ENCODE results near the gene HORMAD2. TPM values are rescaled to one million over a fixed set of nuclear protein-coding genes. Genes with fewer than 3 reads are reported as not detected.
A peak's percentile ranks its signal among the peaks of the same experiment; 100 is the strongest.
"Not testable (repeated sequence)": the region's sequence is repeated elsewhere in the genome, so short reads cannot be mapped to it uniquely, and the experiment has no call there.

Gene HORMAD2
- total RNA-seq, 5 donors from 2014 or later (not counting 1 experiment from before 2014, with no cell fraction given): not detected

- H3K36me3 ChIP-seq (ENCODE audit: control insufficient read depth in 2 of 2, extremely low read depth in 1 of 2, insufficient read depth in 1 of 2, low read length in 1 of 2): no peaks in the 10 kb centered on the region
These were observed 2.9 kb upstream of the HORMAD2 start for GRCh38 chr22:30077279-30077880.

DNA sequence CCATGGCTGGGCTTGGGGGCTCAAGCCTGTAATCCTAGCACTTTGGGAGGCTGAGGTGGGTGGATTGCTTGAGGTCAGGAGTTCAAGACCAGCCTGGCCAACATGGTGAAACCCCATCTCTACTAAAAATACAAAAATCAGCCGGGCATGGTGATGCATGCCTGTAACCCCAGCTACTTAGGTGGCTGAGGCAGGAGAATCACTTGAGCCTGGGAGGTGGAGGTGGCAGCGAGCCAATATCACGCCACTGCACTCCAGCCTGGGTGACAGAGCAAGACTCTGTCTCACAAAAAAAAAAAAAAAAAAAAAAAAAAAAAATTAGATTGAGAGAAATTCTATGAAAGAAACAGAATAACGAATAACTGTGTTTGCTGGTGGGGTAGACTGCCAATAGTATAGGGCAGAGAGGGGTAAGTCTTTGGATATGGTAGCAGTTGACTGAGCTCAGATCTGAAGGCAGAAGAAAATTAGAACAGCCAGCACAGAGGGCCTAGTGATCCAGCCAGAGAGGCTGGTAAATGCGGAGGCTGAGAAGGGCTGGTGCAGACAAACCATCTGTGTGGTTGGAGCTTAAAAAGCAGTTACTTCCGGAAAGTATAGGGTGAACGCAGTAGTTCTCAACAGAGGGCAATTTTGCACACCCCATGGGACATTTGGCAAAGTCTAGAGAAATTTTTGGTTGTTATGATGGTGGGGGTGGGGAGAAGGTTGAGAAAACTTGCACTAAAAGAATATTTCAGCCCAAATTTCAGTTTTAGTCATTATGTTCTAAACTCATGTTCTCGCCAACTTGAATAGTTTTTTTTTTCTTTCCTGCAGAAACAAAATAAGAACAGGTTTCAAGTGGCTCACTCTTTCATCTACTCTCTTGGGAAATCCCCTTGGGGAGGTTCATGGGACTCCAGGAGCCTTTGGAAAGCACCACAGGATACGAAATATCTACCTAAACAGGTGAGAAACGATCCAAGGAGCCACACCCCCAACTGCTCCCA lies 1.6 kb upstream of the HORMAD2 start:
- WGBS (ENCODE audit: insufficient coverage): 31% methylated on average over 4 of the region's 10 CpGs
- no peaks in the 10 kb centered on the region for H3K27me3 ChIP-seq (replicated peaks in 1 of 2; ENCODE audit: control insufficient read depth in 2 of 2, extremely low read depth in 1 of 2, insufficient read depth in 2 of 2, low read length in 1 of 2)
- H3K9me3 Mint-ChIP-seq: peaks cover 0 to under 1% (median 0%) of the 10 kb centered on the region in 3 donors
- H3K4me3 ChIP-seq (ENCODE audit: control insufficient read depth in 1 of 2, extremely low read depth in 1 of 2, low read length in 1 of 2): no peak overlapping the region
- peak overlapping the region; percentile 92 to 95 for H3K27ac Mint-ChIP-seq
- peaks cover 0 to 24% of the 10 kb centered on the region in 2 experiments for H3K4me1 ChIP-seq (ENCODE audit: control insufficient read depth in 1 of 2, extremely low read depth in 1 of 2, insufficient read depth in 2 of 2, low read length in 2 of 2)
- ATAC-seq (replicated peaks in 1 of 4) (peak; percentile 40 to 86 (median 70)), DNase-seq (peak in 11 of 35 experiments; percentile 5 to 50 (median 8))
- peaks cover 0 to 9% of the 10 kb centered on the region in 2 donors for H3K27me3 Mint-ChIP-seq
- peak overlapping the region; percentile 31 for H3K27ac ChIP-seq (ENCODE audit: low read length)
- no peaks in the 10 kb centered on the region for H3K36me3 ChIP-seq (ENCODE audit: control insufficient read depth in 2 of 2, extremely low read depth in 1 of 2, insufficient read depth in 1 of 2, low read length in 1 of 2)
- no peaks in the 10 kb centered on the region for H3K9me3 ChIP-seq
- H3K4me1 Mint-ChIP-seq: peaks cover 10 to 15% (median 15%) of the 10 kb centered on the region in 3 donors
- H3K4me3 Mint-ChIP-seq: peak overlapping the region; percentile 46 to 58 (median 49)
- CTCF ChIA-PET: interaction anchor here in 1 of 2 donors (0.7 to 1.4 kb wide), 3 partner anchors 10 to 1869 kb away, joined by 3 to 5 read pairs (median 4); no protein-coding TSS in a partner anchor
- POLR2A ChIA-PET: interaction anchor here in 1 of 2 donors (0.5 to 0.7 kb wide), 3 partner anchors 23 to 306 kb away, joined by 3 read pairs; no protein-coding TSS in a partner anchor
- H3K36me3 Mint-ChIP-seq: no peaks in the 10 kb centered on the region

More at GRCh38 chr22:30077279-30077880, 2.9 kb upstream of the HORMAD2 start:
- no peaks in the 10 kb centered on the region for H3K36me3 Mint-ChIP-seq
- peaks cover 0 to 9% of the 10 kb centered on the region in 2 donors for H3K27me3 Mint-ChIP-seq
- POLR2A ChIA-PET: no interaction called here
- no peaks in the 10 kb centered on the region for H3K27me3 ChIP-seq (replicated peaks in 1 of 2; ENCODE audit: control insufficient read depth in 2 of 2, extremely low read depth in 1 of 2, insufficient read depth in 2 of 2, low read length in 1 of 2)
- CTCF ChIA-PET: interaction anchor here in 1 of 2 donors (0.8 kb wide), 1 partner anchor 75 kb away, joined by 3 read pairs; no protein-coding TSS in a partner anchor
- H3K27ac ChIP-seq (ENCODE audit: low read length): no peak overlapping the region
- DNase-seq: no peak
- no peak overlapping the region for H3K4me3 Mint-ChIP-seq
- no CpG with 5 or more reads among the region's 3 CpGs for WGBS (ENCODE audit: insufficient coverage)
- H3K9me3 Mint-ChIP-seq: no peaks in the 10 kb centered on the region
- peaks cover 10 to 15% (median 15%) of the 10 kb centered on the region in 3 donors for H3K4me1 Mint-ChIP-seq
- peaks cover 0 to 24% of the 10 kb centered on the region in 2 experiments for H3K4me1 ChIP-seq (ENCODE audit: control insufficient read depth in 1 of 2, extremely low read depth in 1 of 2, insufficient read depth in 2 of 2, low read length in 2 of 2)
- peak overlapping the region in 1 of 2 donors; percentile 86 for H3K27ac Mint-ChIP-seq
- no peak for ATAC-seq (replicated peaks in 1 of 4)
- no peaks in the 10 kb centered on the region for H3K9me3 ChIP-seq
- H3K4me3 ChIP-seq (ENCODE audit: control insufficient read depth in 1 of 2, extremely low read depth in 1 of 2, low read length in 1 of 2): no peak overlapping the region

- WGBS (ENCODE audit: insufficient coverage): 90% methylated on average over 2 of the region's 9 CpGs
- Histone ChIP-seq H3K9me3 (no peaks in the 10 kb centered on the region), H3K36me3 (ENCODE audit: control insufficient read depth in 2 of 2, extremely low read depth in 1 of 2, insufficient read depth in 1 of 2, low read length in 1 of 2) (no peaks in the 10 kb centered on the region), H3K27me3 (replicated peaks in 1 of 2; ENCODE audit: control insufficient read depth in 2 of 2, extremely low read depth in 1 of 2, insufficient read depth in 2 of 2, low read length in 1 of 2) (no peaks in the 10 kb centered on the region), H3K4me1 (ENCODE audit: control insufficient read depth in 1 of 2, extremely low read depth in 1 of 2, insufficient read depth in 2 of 2, low read length in 2 of 2) (peaks cover 0 to 24% of the 10 kb centered on the region in 2 experiments), H3K4me3 (ENCODE audit: control insufficient read depth in 1 of 2, extremely low read depth in 1 of 2, low read length in 1 of 2) (no peak overlapping the region), H3K27ac (ENCODE audit: low read length) (no peak overlapping the region)
- ATAC-seq (replicated peaks in 1 of 4): no peak
- Mint-ChIP-seq H3K36me3 (peaks cover 4% of the 10 kb centered on the region), H3K27ac (no peak overlapping the region), H3K9me3 (peaks cover 0 to 7% (median 0%) of the 10 kb centered on the region in 3 donors), H3K27me3 (peaks cover 0 to 9% of the 10 kb centered on the region in 2 donors), H3K4me3 (no peak overlapping the region), H3K4me1 (peaks cover 10 to 16% (median 16%) of the 10 kb centered on the region in 3 donors)
- no peak for DNase-seq
- CTCF ChIA-PET: no interaction called here
- POLR2A ChIA-PET: no interaction called here
These were observed 541 bp downstream of the HORMAD2 start for GRCh38 chr22:30080805-30081204.

GRCh38 chr22:30086496-30086895 lies 6.2 kb downstream of the HORMAD2 start:
- peaks cover 0 to 4% of the 10 kb centered on the region in 2 experiments for H3K4me1 ChIP-seq (ENCODE audit: control insufficient read depth in 1 of 2, extremely low read depth in 1 of 2, insufficient read depth in 2 of 2, low read length in 2 of 2)
- no peak for ATAC-seq (replicated peaks in 1 of 4)
- Mint-ChIP-seq H3K4me3 (no peak overlapping the region), H3K4me1 (peaks cover 7 to 14% (median 9%) of the 10 kb centered on the region in 3 donors), H3K27ac (peak overlapping the region; percentile 22 to 28), H3K9me3 (peaks cover 0 to 7% (median 0%) of the 10 kb centered on the region in 3 donors), H3K27me3 (peaks cover 0 to 1% of the 10 kb centered on the region in 2 donors), H3K36me3 (peaks cover 4% of the 10 kb centered on the region)
- no peak for DNase-seq
- no peak overlapping the region for H3K27ac ChIP-seq (ENCODE audit: low read length)
- H3K27me3 ChIP-seq (replicated peaks in 1 of 2; ENCODE audit: control insufficient read depth in 2 of 2, extremely low read depth in 1 of 2, insufficient read depth in 2 of 2, low read length in 1 of 2): peaks cover 0 to 4% of the 10 kb centered on the region in 2 experiments
- H3K36me3 ChIP-seq (ENCODE audit: control insufficient read depth in 2 of 2, extremely low read depth in 1 of 2, insufficient read depth in 1 of 2, low read length in 1 of 2): no peaks in the 10 kb centered on the region
- H3K4me3 ChIP-seq (ENCODE audit: control insufficient read depth in 1 of 2, extremely low read depth in 1 of 2, low read length in 1 of 2): no peak overlapping the region
- CTCF ChIA-PET: interaction anchor here in 1 of 2 donors (0.6 kb wide), 1 partner anchor 433 kb away, joined by 3 read pairs; no protein-coding TSS in a partner anchor
- POLR2A ChIA-PET: no interaction called here
- no peaks in the 10 kb centered on the region for H3K9me3 ChIP-seq
- WGBS (ENCODE audit: insufficient coverage): no CpG with 5 or more reads among the region's 2 CpGs

- H3K4me3 Mint-ChIP-seq; H3K27me3 ChIP-seq (replicated peaks in 1 of 2; ENCODE audit: control insufficient read depth in 2 of 2, extremely low read depth in 1 of 2, insufficient read depth in 2 of 2, low read length in 1 of 2); H3K4me1 ChIP-seq (ENCODE audit: control insufficient read depth in 1 of 2, extremely low read depth in 1 of 2, insufficient read depth in 2 of 2, low read length in 2 of 2); H3K9me3 ChIP-seq; CTCF ChIA-PET; H3K27me3 Mint-ChIP-seq; POLR2A ChIA-PET; H3K27ac ChIP-seq (ENCODE audit: low read length); H3K9me3 Mint-ChIP-seq; DNase-seq; ATAC-seq (replicated peaks in 1 of 4); H3K36me3 Mint-ChIP-seq; H3K36me3 ChIP-seq (ENCODE audit: control insufficient read depth in 2 of 2, extremely low read depth in 1 of 2, insufficient read depth in 1 of 2, low read length in 1 of 2); H3K4me3 ChIP-seq (ENCODE audit: control insufficient read depth in 1 of 2, extremely low read depth in 1 of 2, low read length in 1 of 2): not testable (repeated sequence)
- Mint-ChIP-seq H3K4me1 (peaks cover 7 to 14% (median 9%) of the 10 kb centered on the region in 3 donors), H3K27ac (peak overlapping the region in 1 of 2 donors; percentile 17)
- WGBS (ENCODE audit: insufficient coverage): 94% methylated on average over 4 of the region's 5 CpGs
These were observed 6.8 kb downstream of the HORMAD2 start for GRCh38 chr22:30087037-30087436.

DNA sequence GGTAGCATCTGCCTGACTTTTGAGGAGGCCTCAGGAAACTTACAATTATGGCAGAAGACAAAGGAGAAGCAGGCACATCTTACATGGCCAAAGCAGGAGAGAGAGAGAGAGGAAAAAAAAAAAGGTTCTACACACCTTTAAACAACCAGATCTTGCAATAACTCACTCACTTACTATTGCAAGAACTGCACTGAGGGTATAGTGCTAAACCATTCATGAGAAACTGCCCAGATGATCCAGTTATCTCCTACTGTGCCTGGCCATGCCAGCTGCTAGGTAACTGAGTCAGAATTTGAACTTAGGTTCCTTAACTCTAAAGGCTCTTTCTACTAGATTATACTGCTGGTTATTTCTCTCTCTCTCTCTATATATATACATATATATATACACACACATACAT lies 7.3 kb downstream of the HORMAD2 start:
- peaks cover 0 to 1% of the 10 kb centered on the region in 2 donors for H3K27me3 Mint-ChIP-seq
- no peak overlapping the region for H3K4me3 Mint-ChIP-seq
- H3K9me3 Mint-ChIP-seq: peaks cover 0 to 7% (median 0%) of the 10 kb centered on the region in 3 donors
- Histone ChIP-seq H3K4me3 (ENCODE audit: control insufficient read depth in 1 of 2, extremely low read depth in 1 of 2, low read length in 1 of 2) (no peak overlapping the region), H3K4me1 (ENCODE audit: control insufficient read depth in 1 of 2, extremely low read depth in 1 of 2, insufficient read depth in 2 of 2, low read length in 2 of 2) (peaks cover 0 to 4% of the 10 kb centered on the region in 2 experiments), H3K36me3 (ENCODE audit: control insufficient read depth in 2 of 2, extremely low read depth in 1 of 2, insufficient read depth in 1 of 2, low read length in 1 of 2) (no peaks in the 10 kb centered on the region), H3K27ac (ENCODE audit: low read length) (no peak overlapping the region), H3K27me3 (replicated peaks in 1 of 2; ENCODE audit: control insufficient read depth in 2 of 2, extremely low read depth in 1 of 2, insufficient read depth in 2 of 2, low read length in 1 of 2) (peaks cover 0 to 4% of the 10 kb centered on the region in 2 experiments), H3K9me3 (no peaks in the 10 kb centered on the region)
- H3K36me3 Mint-ChIP-seq: peaks cover 4% of the 10 kb centered on the region
- ATAC-seq (replicated peaks in 1 of 4): no peak
- H3K4me1 Mint-ChIP-seq: peaks cover 7 to 14% (median 9%) of the 10 kb centered on the region in 3 donors
- peak overlapping the region in 1 of 2 donors; percentile 17 for H3K27ac Mint-ChIP-seq
- CTCF ChIA-PET: no interaction called here
- POLR2A ChIA-PET: no interaction called here
- DNase-seq: no peak

Data from T-cell (primary cell).